ENCODE measurements around the gene SYNDIG1.

DNA sequence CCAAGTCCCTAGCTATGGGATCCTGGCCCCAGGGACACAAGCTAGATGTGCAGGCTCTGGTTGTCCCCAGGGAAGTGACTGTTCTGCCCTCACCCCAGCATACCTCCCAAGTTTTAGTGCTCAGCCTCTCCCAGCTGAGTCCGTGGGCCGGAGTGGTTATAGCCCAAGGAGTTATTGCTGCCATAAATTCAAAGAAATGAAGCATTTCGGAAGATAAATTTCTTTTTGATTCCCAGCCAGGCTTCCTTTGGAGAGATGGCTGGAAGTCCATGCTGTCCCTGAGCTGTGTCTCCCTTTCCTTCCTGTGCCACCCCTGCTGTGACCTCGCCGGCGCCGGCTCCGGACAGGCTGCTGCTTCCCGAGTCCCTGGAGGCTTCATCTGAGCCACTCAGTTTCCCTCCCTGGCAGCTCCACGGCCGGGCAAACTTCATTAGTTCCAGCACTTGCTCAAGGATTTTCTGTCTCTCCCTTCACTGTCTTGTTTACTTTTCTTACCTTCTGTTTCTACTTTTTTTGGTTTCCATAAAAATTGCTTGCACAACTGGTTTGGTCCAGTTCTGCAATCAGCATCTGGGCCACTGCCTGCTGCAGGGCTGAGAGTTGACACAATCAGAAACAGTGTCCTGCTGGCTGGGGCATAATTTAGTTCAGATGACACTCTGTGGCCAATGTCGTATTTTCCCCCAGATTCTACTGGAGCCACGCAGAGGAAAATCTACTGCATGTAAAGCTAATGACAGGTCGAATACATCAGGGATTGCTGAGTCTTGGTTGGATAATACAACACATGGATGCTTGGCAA lies 225.5 kb downstream of the SYNDIG1 start:
- TF ChIP-seq, protein P1, sequence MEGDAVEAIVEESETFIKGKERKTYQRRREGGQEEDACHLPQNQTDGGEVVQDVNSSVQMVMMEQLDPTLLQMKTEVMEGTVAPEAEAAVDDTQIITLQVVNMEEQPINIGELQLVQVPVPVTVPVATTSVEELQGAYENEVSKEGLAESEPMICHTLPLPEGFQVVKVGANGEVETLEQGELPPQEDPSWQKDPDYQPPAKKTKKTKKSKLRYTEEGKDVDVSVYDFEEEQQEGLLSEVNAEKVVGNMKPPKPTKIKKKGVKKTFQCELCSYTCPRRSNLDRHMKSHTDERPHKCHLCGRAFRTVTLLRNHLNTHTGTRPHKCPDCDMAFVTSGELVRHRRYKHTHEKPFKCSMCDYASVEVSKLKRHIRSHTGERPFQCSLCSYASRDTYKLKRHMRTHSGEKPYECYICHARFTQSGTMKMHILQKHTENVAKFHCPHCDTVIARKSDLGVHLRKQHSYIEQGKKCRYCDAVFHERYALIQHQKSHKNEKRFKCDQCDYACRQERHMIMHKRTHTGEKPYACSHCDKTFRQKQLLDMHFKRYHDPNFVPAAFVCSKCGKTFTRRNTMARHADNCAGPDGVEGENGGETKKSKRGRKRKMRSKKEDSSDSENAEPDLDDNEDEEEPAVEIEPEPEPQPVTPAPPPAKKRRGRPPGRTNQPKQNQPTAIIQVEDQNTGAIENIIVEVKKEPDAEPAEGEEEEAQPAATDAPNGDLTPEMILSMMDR (IDR thresholded peaks at IDR 0.05): no peak
- TF ChIP-seq POLR2A (IDR thresholded peaks at IDR 0.05): no peak
